Breast epithelium (tissue), 4 donors: Measurements from ENCODE around the gene N4BP2L1. TPM values are rescaled to one million over a fixed set of nuclear protein-coding genes. Genes with fewer than 3 reads are reported as not detected.

ENCODE experiments used
- DNase-seq, 2 donors: peaks; one replicate each; pipeline ENCODE4 v3.0.0-alpha.2; 2019; ENCODE audit warnings: low spot score in 2 of 2
- H3K27ac ChIP-seq, 2 donors: fragments of 200-600 bp; sonication (generic) in 1 of 2; one replicate each; pipeline ENCODE4 v1.5.1; 2016 to 2019; ENCODE audit warnings: mild to moderate bottlenecking in 1 of 2
- H3K27me3 ChIP-seq, 2 donors: fragments of 200-600 bp; sonication (generic) in 1 of 2; one replicate each; pipeline versions ENCODE4 v1.5.1 to v1.6.0; 2017 to 2019; ENCODE audit warnings: control low read depth in 1 of 2, mild to moderate bottlenecking in 1 of 2
- H3K36me3 ChIP-seq: fragments of 200-600 bp; one replicate; pipeline ENCODE4 v1.5.1; 2019
- H3K4me1 ChIP-seq, 2 donors: fragments of 200-600 bp; sonication (generic); one replicate each; pipeline ENCODE4 v1.5.1; 2016 to 2019; ENCODE audit warnings: control low read depth in 1 of 2
- H3K4me3 ChIP-seq, 3 donors: fragments of 200-600 bp; sonication (generic); 1 replicate in 2 of 3; 2 replicates in 1 of 3; pipeline ENCODE4 v1.5.1; 2016 to 2019; ENCODE audit warnings: mild to moderate bottlenecking in 3 of 3, moderate library complexity in 2 of 3
- H3K9me3 ChIP-seq, 2 donors: fragments of 200-600 bp; sonication (generic) in 1 of 2; one replicate each; pipeline ENCODE4 v1.5.1; 2016 to 2019; ENCODE audit warnings: control low read depth in 1 of 2
- CTCF ChIP-seq, 3 donors: fragments of 450-650 bp; IDR thresholded peaks; one replicate each; pipeline ENCODE4 v1.5.1; 2016 to 2017; ENCODE audit warnings: antibody characterized with exemption in 3 of 3, mild to moderate bottlenecking in 3 of 3, moderate library complexity in 3 of 3
- POLR2A ChIP-seq: fragments of 450-650 bp; IDR thresholded peaks from one replicate; pipeline ENCODE4 v1.6.1; 2016; ENCODE audit warnings: antibody characterized with exemption, mild to moderate bottlenecking, moderate library complexity
- POLR2AphosphoS5 ChIP-seq, 3 donors: sonication (generic); formaldehyde crosslinking; IDR thresholded peaks; one replicate each; pipeline ENCODE4 v1.6.1; 2017; ENCODE audit warnings: antibody characterized with exemption in 3 of 3
- intact Hi-C: fragments of 100-400 bp; cut with DNase I; formaldehyde crosslinking; loops from one replicate; pipeline ENCODE4 v1.15.1; 2023; ENCODE audit warnings: low total_unique reads
- total RNA-seq, 3 donors: library from RNA; depleted of rRNA; stranded (reverse); fragments of >200 nt; gene quantifications; one replicate each; pipeline ENCODE4 v1.1.0, GENCODE V29; 2016

Gene N4BP2L1
- total RNA-seq, 3 donors from 2014 or later: 15.7 to 54.3 (median 33.8) TPM

DNA sequence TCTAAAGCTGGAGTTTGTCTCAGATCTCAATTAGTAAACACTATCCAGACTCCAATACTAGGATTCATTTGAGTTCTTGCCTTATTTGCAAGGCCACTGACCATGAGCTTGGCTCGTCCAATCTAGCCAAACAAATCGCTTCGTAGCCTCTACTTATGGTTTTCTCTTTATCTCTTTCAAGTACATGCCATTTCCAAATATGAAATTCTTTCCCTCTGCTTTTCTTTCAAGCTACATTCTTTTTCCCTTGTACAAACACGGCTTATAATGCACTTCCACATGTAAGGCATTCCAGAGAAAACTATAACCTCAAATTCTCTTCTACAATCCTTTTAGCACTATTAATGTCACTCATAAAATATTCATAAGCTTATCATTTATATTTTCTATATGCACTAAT, 10.9 kb upstream of the N4BP2L1 start:
- TF ChIP-seq POLR2A: no peak
- TF ChIP-seq POLR2AphosphoS5 (IDR thresholded peaks at IDR 0.05): no peak
- no peak for TF ChIP-seq CTCF (IDR thresholded peaks at IDR 0.05)
- no peaks in the 10 kb centered on the region for H3K36me3 ChIP-seq
- H3K4me3 ChIP-seq: no peak overlapping the region
- H3K9me3 ChIP-seq: no peaks in the 10 kb centered on the region
- intact Hi-C loops: no loop called here
- no peak overlapping the region for H3K27ac ChIP-seq
- no peaks in the 10 kb centered on the region for H3K27me3 ChIP-seq
- H3K4me1 ChIP-seq: no peaks in the 10 kb centered on the region
- DNase-seq: no peak

DNA sequence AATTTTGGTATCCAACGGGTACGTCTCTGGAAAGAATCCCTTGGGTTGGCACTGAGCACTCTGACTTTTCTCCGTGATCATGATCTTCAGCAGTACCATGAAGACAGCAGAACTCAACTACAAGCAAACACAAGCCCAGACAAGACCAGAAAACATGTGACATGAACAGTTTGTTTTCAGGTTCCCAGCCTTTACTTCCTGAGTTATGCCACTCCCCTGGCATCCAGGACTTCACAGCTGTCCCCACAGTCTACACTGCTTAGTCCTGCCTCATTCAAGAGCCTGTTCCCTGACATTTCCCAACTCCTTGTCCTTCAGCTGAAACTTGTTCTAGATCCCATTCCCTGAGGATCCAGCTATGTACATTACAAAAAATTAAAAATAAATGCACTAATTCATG, 4.9 kb upstream of the N4BP2L1 start:
- Histone ChIP-seq H3K9me3 (no peaks in the 10 kb centered on the region), H3K4me1 (no peaks in the 10 kb centered on the region), H3K27ac (no peak overlapping the region), H3K4me3 (no peak overlapping the region), H3K27me3 (no peaks in the 10 kb centered on the region), H3K36me3 (no peaks in the 10 kb centered on the region)
- no peak for TF ChIP-seq CTCF (IDR thresholded peaks at IDR 0.05)
- TF ChIP-seq POLR2A: no peak
- no peak for TF ChIP-seq POLR2AphosphoS5 (IDR thresholded peaks at IDR 0.05)
- DNase-seq: peak in 1 of 2 donors; percentile 44
- intact Hi-C loops: no loop called here

DNA sequence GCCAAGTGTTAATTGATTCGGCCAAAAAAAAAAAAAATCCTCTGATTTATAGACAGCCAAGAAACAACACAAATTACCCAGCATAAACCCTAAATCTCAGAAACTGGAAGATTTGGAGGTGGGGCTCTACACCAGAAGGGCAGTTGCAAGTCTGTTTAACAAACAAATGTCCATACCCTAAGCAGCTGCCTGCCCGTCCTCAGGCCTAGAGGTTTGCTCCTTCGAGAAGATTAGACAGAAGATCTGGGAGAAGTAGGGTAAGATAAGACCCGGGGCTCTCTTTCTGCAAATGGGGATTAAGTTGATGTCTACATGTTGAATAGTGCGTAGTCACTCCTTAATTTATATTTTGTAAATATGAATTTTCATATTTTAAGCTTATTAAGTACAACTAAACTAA, 3.4 kb upstream of the N4BP2L1 start:
- H3K9me3 ChIP-seq: no peaks in the 10 kb centered on the region
- H3K36me3 ChIP-seq: no peaks in the 10 kb centered on the region
- intact Hi-C loops: no loop called here
- no peak overlapping the region for H3K27ac ChIP-seq
- H3K4me3 ChIP-seq: no peak overlapping the region
- TF ChIP-seq POLR2A (no peak), POLR2AphosphoS5 (IDR thresholded peaks at IDR 0.05) (no peak), CTCF (IDR thresholded peaks at IDR 0.05) (no peak)
- H3K27me3 ChIP-seq: no peaks in the 10 kb centered on the region
- H3K4me1 ChIP-seq: no peaks in the 10 kb centered on the region
- no peak for DNase-seq

- intact Hi-C loops: no loop called here
- no peaks in the 10 kb centered on the region for H3K36me3 ChIP-seq
- H3K27me3 ChIP-seq: no peaks in the 10 kb centered on the region
- DNase-seq: no peak
- no peaks in the 10 kb centered on the region for H3K9me3 ChIP-seq
- TF ChIP-seq POLR2AphosphoS5 (IDR thresholded peaks at IDR 0.05) (no peak), POLR2A (no peak), CTCF (IDR thresholded peaks at IDR 0.05) (no peak)
- H3K4me3 ChIP-seq: no peak overlapping the region
- H3K4me1 ChIP-seq: no peaks in the 10 kb centered on the region
- no peak overlapping the region for H3K27ac ChIP-seq
Measured at GRCh38 chr13:32430018-32430747, 2.3 kb upstream of the N4BP2L1 start.

- Histone ChIP-seq H3K27me3 (no peaks in the 10 kb centered on the region), H3K4me1 (no peaks in the 10 kb centered on the region), H3K36me3 (no peaks in the 10 kb centered on the region), H3K27ac (peak overlapping the region; percentile 97 to 98), H3K4me3 (no peak overlapping the region), H3K9me3 (no peaks in the 10 kb centered on the region)
- no peak for DNase-seq
- intact Hi-C loops: no loop called here
- TF ChIP-seq POLR2A (no peak), POLR2AphosphoS5 (IDR thresholded peaks at IDR 0.05) (no peak), CTCF (IDR thresholded peaks at IDR 0.05) (no peak)
Measured at GRCh38 chr13:32429433-32429909, 1.5 kb upstream of the N4BP2L1 start.
